Suprapubic skin (tissue), 4 donors: ENCODE measurements around the gene ACVR2A. TPM values are rescaled to one million over a fixed set of nuclear protein-coding genes. Genes with fewer than 3 reads are reported as not detected.

Experiments
- DNase-seq, 2 donors: peaks; one replicate each; pipeline ENCODE4 v3.0.0-alpha.2; 2019; ENCODE audit warnings: low spot score in 2 of 2
- H3K27ac ChIP-seq: fragments of 200-600 bp; sonication (generic); one replicate; pipeline ENCODE4 v1.5.1; 2019
- H3K27me3 ChIP-seq: fragments of 200-600 bp; sonication (generic); one replicate; pipeline ENCODE4 v1.5.1; 2019
- H3K36me3 ChIP-seq: fragments of 200-600 bp; sonication (generic); one replicate; pipeline ENCODE4 v1.5.1; 2019
- H3K4me1 ChIP-seq: fragments of 200-600 bp; sonication (generic); one replicate; pipeline ENCODE4 v1.5.1; 2019
- H3K4me3 ChIP-seq: fragments of 200-600 bp; sonication (generic); one replicate; pipeline ENCODE4 v1.5.1; 2019; ENCODE audit warnings: mild to moderate bottlenecking
- H3K9me3 ChIP-seq: fragments of 200-600 bp; sonication (generic); one replicate; pipeline ENCODE4 v1.5.1; 2019
- CTCF ChIP-seq, 2 donors: fragments of 200-600 bp in 1 of 2; fragments of 450-650 bp in 1 of 2; sonication (generic) in 1 of 2; IDR thresholded peaks; one replicate each; pipeline ENCODE4 v1.5.1; 2016 to 2019; ENCODE audit warnings: antibody characterized with exemption in 2 of 2, mild to moderate bottlenecking in 1 of 2, moderate library complexity in 1 of 2
- EP300 ChIP-seq: sonication (generic); formaldehyde crosslinking; IDR thresholded peaks from one replicate; pipeline ENCODE4 v1.6.1; 2017; ENCODE audit warnings: antibody characterized with exemption
- POLR2A ChIP-seq, 2 donors: fragments of 450-650 bp; IDR thresholded peaks; one replicate each; pipeline ENCODE4 v1.6.1; 2017; ENCODE audit warnings: antibody characterized with exemption in 2 of 2, mild to moderate bottlenecking in 2 of 2, moderate library complexity in 2 of 2
- POLR2AphosphoS5 ChIP-seq, 3 donors: sonication (generic); formaldehyde crosslinking; IDR thresholded peaks; one replicate each; pipeline ENCODE4 v1.6.1; 2017; ENCODE audit warnings: antibody characterized with exemption in 3 of 3
- WGBS: methylation state at CpG from one replicate; pipeline ENCODE4 v1.1.5; 2018; 5-methylcytosine and 5-hydroxymethylcytosine counted together
- total RNA-seq, 4 donors: library from RNA; depleted of rRNA; stranded (reverse); fragments of >200 nt; gene quantifications; one replicate each; pipeline ENCODE4 v1.1.0, GENCODE V29; 2016

Gene ACVR2A
- total RNA-seq, 4 donors from 2014 or later, result 38.7 to 123 (median 45.0) TPM

- WGBS, result 71% methylated on average over 1 of the region's 1 CpG
- Histone ChIP-seq H3K27me3 (no peaks in the 10 kb centered on the region), H3K9me3 (no peaks in the 10 kb centered on the region), H3K36me3 (no peaks in the 10 kb centered on the region), H3K4me1 (peaks cover 39% of the 10 kb centered on the region), H3K4me3 (no peak overlapping the region), H3K27ac (no peak overlapping the region)
- TF ChIP-seq POLR2A (IDR thresholded peaks at IDR 0.05), result no peak
- TF ChIP-seq EP300, result no peak
- no peak for TF ChIP-seq POLR2AphosphoS5 (IDR thresholded peaks at IDR 0.05)
- no peak for TF ChIP-seq CTCF (IDR thresholded peaks at IDR 0.05)
- no peak for DNase-seq
These were observed 29.1 kb downstream of the ACVR2A start for GRCh38 chr2:147873859-147874483.

GRCh38 chr2:147879846-147880245 lies 35.0 kb downstream of the ACVR2A start:
- Histone ChIP-seq H3K27me3 (no peaks in the 10 kb centered on the region), H3K9me3 (no peaks in the 10 kb centered on the region), H3K4me3 (no peak overlapping the region), H3K27ac (no peak overlapping the region), H3K4me1 (peaks cover 43% of the 10 kb centered on the region), H3K36me3 (no peaks in the 10 kb centered on the region)
- DNase-seq, result no peak
- TF ChIP-seq POLR2AphosphoS5 (IDR thresholded peaks at IDR 0.05), result no peak
- no peak for TF ChIP-seq EP300
- no peak for TF ChIP-seq CTCF (IDR thresholded peaks at IDR 0.05)
- TF ChIP-seq POLR2A (IDR thresholded peaks at IDR 0.05), result no peak

GRCh38 chr2:147882631-147883030 lies 37.8 kb downstream of the ACVR2A start:
- Histone ChIP-seq H3K27me3 (no peaks in the 10 kb centered on the region), H3K4me3 (no peak overlapping the region), H3K9me3 (no peaks in the 10 kb centered on the region), H3K36me3 (no peaks in the 10 kb centered on the region), H3K4me1 (peaks cover 33% of the 10 kb centered on the region), H3K27ac (no peak overlapping the region)
- DNase-seq, result no peak
- no peak for TF ChIP-seq POLR2AphosphoS5 (IDR thresholded peaks at IDR 0.05)
- TF ChIP-seq POLR2A (IDR thresholded peaks at IDR 0.05), result no peak

GRCh38 chr2:147884830-147885229 lies 40.0 kb downstream of the ACVR2A start:
- TF ChIP-seq CTCF (IDR thresholded peaks at IDR 0.05) (no peak), POLR2AphosphoS5 (IDR thresholded peaks at IDR 0.05) (no peak), EP300 (no peak), POLR2A (IDR thresholded peaks at IDR 0.05) (no peak)
- Histone ChIP-seq H3K27me3 (no peaks in the 10 kb centered on the region), H3K36me3 (no peaks in the 10 kb centered on the region), H3K27ac (no peak overlapping the region), H3K4me3 (no peak overlapping the region), H3K4me1 (peaks cover 35% of the 10 kb centered on the region), H3K9me3 (no peaks in the 10 kb centered on the region)
- no peak for DNase-seq

GRCh38 chr2:147886136-147886535 lies 41.3 kb downstream of the ACVR2A start:
- Histone ChIP-seq H3K27me3 (no peaks in the 10 kb centered on the region), H3K36me3 (no peaks in the 10 kb centered on the region), H3K9me3 (no peaks in the 10 kb centered on the region), H3K4me3 (no peak overlapping the region), H3K4me1 (peaks cover 30% of the 10 kb centered on the region), H3K27ac (no peak overlapping the region)
- WGBS, result 75% methylated on average over 2 of the region's 2 CpGs
- DNase-seq, result no peak
- TF ChIP-seq EP300, result no peak
- TF ChIP-seq POLR2AphosphoS5 (IDR thresholded peaks at IDR 0.05), result no peak
- no peak for TF ChIP-seq CTCF (IDR thresholded peaks at IDR 0.05)

- no peak for DNase-seq
- H3K27me3 ChIP-seq, result no peaks in the 10 kb centered on the region
- H3K36me3 ChIP-seq, result no peaks in the 10 kb centered on the region
- H3K27ac ChIP-seq, result no peak overlapping the region
- H3K4me1 ChIP-seq, result peaks cover 21% of the 10 kb centered on the region
- WGBS, result 31% methylated on average over 3 of the region's 3 CpGs
- H3K9me3 ChIP-seq, result no peaks in the 10 kb centered on the region
- TF ChIP-seq CTCF (IDR thresholded peaks at IDR 0.05), result no peak
- no peak for TF ChIP-seq POLR2AphosphoS5 (IDR thresholded peaks at IDR 0.05)
- no peak for TF ChIP-seq EP300
- TF ChIP-seq POLR2A (IDR thresholded peaks at IDR 0.05), result no peak
- H3K4me3 ChIP-seq, result no peak overlapping the region
These were observed 43.9 kb downstream of the ACVR2A start for GRCh38 chr2:147888680-147889079.
